Mesendoderm (in vitro differentiated cells): ENCODE results near the gene MIOX.

ENCODE experiments used
- DNase-seq: peaks from one replicate; pipeline ENCODE4 v3.0.0; 2013
- H2AK5ac ChIP-seq: 2 replicates; pipeline ENCODE4 v1.6.1; 2013; ENCODE audit warnings: low read length, inconsistent platforms
- H2BK120ac ChIP-seq: 2 replicates; pipeline ENCODE4 v1.6.1; 2013; ENCODE audit warnings: low read depth, mild to moderate bottlenecking, low read length, moderate library complexity, mixed read lengths
- H2BK15ac ChIP-seq: replicated peaks from 2 replicates; pipeline ENCODE4 v1.6.1; 2013; ENCODE audit warnings: low read depth, mild to moderate bottlenecking, moderate library complexity
- H2BK5ac ChIP-seq: 2 replicates; pipeline ENCODE4 v1.6.1; 2013; ENCODE audit warnings: low read length, inconsistent platforms
- H3K18ac ChIP-seq: 2 replicates; pipeline ENCODE4 v1.6.1; 2013; ENCODE audit warnings: mild to moderate bottlenecking, low read length, mixed read lengths
- H3K23ac ChIP-seq: one replicate; pipeline ENCODE4 v1.6.1; 2013; ENCODE audit warnings: low read length
- H3K27ac ChIP-seq: 2 replicates; pipeline ENCODE4 v1.5.1; 2013; ENCODE audit warnings: low read depth, mild to moderate bottlenecking, inconsistent platforms, low read length, moderate library complexity
- H3K27me3 ChIP-seq: 2 replicates; pipeline ENCODE4 v1.6.1; 2013; ENCODE audit warnings: low read length, control low read depth, mild to moderate bottlenecking, inconsistent platforms; ENCODE audit not compliant: insufficient read depth, poor library complexity
- H3K36me3 ChIP-seq: 2 replicates; pipeline ENCODE4 v1.6.1; 2013; ENCODE audit warnings: low read length, inconsistent platforms; ENCODE audit not compliant: control insufficient read depth, insufficient read depth
- H3K4ac ChIP-seq: one replicate; pipeline ENCODE4 v1.6.1; 2013; ENCODE audit warnings: low read depth, mild to moderate bottlenecking, low read length, moderate library complexity
- H3K4me1 ChIP-seq: 2 replicates; pipeline ENCODE4 v1.6.1; 2013; ENCODE audit warnings: low read depth, low read length, inconsistent platforms; ENCODE audit not compliant: control insufficient read depth
- H3K4me2 ChIP-seq: 2 replicates; pipeline ENCODE4 v1.6.1; 2013; ENCODE audit warnings: low read length
- H3K4me3 ChIP-seq: 2 replicates; pipeline ENCODE4 v1.5.1; 2013; ENCODE audit warnings: mild to moderate bottlenecking, low read length
- H3K56ac ChIP-seq: one replicate; pipeline ENCODE4 v1.6.1; 2013; ENCODE audit warnings: low read length
- H3K79me1 ChIP-seq: 2 replicates; pipeline ENCODE4 v1.6.1; 2013; ENCODE audit warnings: low read length, inconsistent platforms
- H3K79me2 ChIP-seq: 2 replicates; pipeline ENCODE4 v1.6.1; 2013; ENCODE audit warnings: mild to moderate bottlenecking, low read length; ENCODE audit not compliant: control insufficient read depth, insufficient read depth
- H3K9ac ChIP-seq: 2 replicates; pipeline ENCODE4 v1.6.1; 2013; ENCODE audit warnings: low read length, inconsistent platforms
- H4K5ac ChIP-seq: one replicate; pipeline ENCODE4 v1.6.1; 2013; ENCODE audit warnings: low read length
- H4K8ac ChIP-seq: one replicate; pipeline ENCODE4 v1.6.1; 2013; ENCODE audit warnings: low read depth, mild to moderate bottlenecking, control low read depth, low read length, moderate library complexity
- WGBS: extraction: QIAGEN DNeasy Blood & Tissue Kit; methylation state at CpG from one replicate; pipeline ENCODE4 v1.1.7; 2013; ENCODE audit warnings: low lambda C conversion rate, missing lambda C conversion rate; ENCODE audit not compliant: insufficient coverage; ENCODE audit errors: extremely low coverage; 5-methylcytosine and 5-hydroxymethylcytosine counted together

The MIOX gene

DNA sequence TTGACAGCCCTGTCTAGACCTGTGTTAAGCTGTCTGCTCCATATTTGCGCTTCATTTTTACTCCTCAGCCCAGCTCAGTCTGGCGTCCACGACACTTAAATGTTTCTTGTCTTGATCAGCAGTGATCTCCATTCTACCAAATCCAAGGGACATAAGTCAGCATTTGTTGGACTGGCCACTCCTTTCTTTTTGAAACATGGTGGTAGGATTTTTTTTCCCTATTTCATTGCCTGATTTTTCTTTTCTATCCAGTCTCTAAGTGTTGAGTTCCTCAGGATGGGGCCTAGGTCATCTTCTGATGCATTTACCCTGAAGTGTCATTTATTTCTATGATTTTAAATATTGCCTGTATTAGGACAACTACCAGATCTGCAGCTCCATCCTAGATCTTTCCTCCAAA, 22.2 kb downstream of the MIOX start:
- no peak overlapping the region for H2BK15ac ChIP-seq
- H3K27me3 ChIP-seq: no peaks in the 10 kb centered on the region
- no CpG with 5 or more reads among the region's 3 CpGs for WGBS
- H3K4me2 ChIP-seq: peak overlapping the region; percentile 45
- H4K8ac ChIP-seq: no peak overlapping the region
- no peaks in the 10 kb centered on the region for H3K4me1 ChIP-seq
- peak overlapping the region; percentile 98 for H3K4me3 ChIP-seq
- H3K79me1 ChIP-seq: peaks cover 14% of the 10 kb centered on the region
- no peak overlapping the region for H3K4ac ChIP-seq
- DNase-seq: no peak
- peaks cover 2% of the 10 kb centered on the region for H3K36me3 ChIP-seq
- H2AK5ac ChIP-seq: no peak overlapping the region
- H3K56ac ChIP-seq: peak overlapping the region; percentile 100
- no peak overlapping the region for H2BK5ac ChIP-seq
- peak overlapping the region; percentile 97 for H3K9ac ChIP-seq
- no peak overlapping the region for H3K27ac ChIP-seq
- H3K79me2 ChIP-seq: peaks cover 27% of the 10 kb centered on the region
- H4K5ac ChIP-seq: no peak overlapping the region
- H3K18ac ChIP-seq: no peak overlapping the region
- no peak overlapping the region for H2BK120ac ChIP-seq
- H3K23ac ChIP-seq: no peak overlapping the region

- H4K5ac ChIP-seq: no peak overlapping the region
- H3K9ac ChIP-seq: no peak overlapping the region
- no peak overlapping the region for H3K4ac ChIP-seq
- no peak for DNase-seq
- no peak overlapping the region for H2AK5ac ChIP-seq
- peaks cover 39% of the 10 kb centered on the region for H3K79me2 ChIP-seq
- no peak overlapping the region for H2BK5ac ChIP-seq
- H2BK15ac ChIP-seq: no peak overlapping the region
- no peak overlapping the region for H3K4me3 ChIP-seq
- H3K56ac ChIP-seq: no peak overlapping the region
- H3K23ac ChIP-seq: no peak overlapping the region
- H4K8ac ChIP-seq: no peak overlapping the region
- H3K18ac ChIP-seq: no peak overlapping the region
- H3K27me3 ChIP-seq: no peaks in the 10 kb centered on the region
- H3K36me3 ChIP-seq: peaks cover 2% of the 10 kb centered on the region
- H3K79me1 ChIP-seq: peaks cover 21% of the 10 kb centered on the region
- no peak overlapping the region for H3K4me2 ChIP-seq
- H3K27ac ChIP-seq: no peak overlapping the region
- no peak overlapping the region for H2BK120ac ChIP-seq
- no peaks in the 10 kb centered on the region for H3K4me1 ChIP-seq
- WGBS: no CpG with 5 or more reads among the region's 15 CpGs
Measured at GRCh38 chr22:50513175-50513574, 26.5 kb downstream of the MIOX start.

DNA sequence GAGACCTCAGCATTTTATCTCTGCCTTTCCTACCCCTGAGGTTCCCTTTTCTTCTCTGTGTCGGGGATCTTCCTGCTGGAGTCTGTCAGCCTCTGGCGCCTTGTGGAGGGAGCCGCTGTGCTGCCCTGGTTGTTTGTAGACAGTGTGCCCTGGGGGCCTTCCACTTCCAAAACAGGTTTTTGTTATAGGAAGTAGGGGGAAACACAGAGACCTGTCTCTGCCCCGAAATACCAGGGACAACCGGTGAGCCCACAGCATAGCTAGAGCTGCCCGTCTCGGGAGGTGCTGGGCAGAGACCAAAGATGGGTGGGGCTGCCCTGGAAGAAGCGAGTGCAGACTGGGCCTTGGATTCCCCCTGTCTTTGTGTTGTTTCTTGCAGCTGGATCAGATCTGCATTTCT, 29.4 kb downstream of the MIOX start:
- no peak overlapping the region for H2AK5ac ChIP-seq
- no peaks in the 10 kb centered on the region for H3K4me1 ChIP-seq
- H3K4me2 ChIP-seq: no peak overlapping the region
- no peak overlapping the region for H2BK15ac ChIP-seq
- H3K23ac ChIP-seq: no peak overlapping the region
- H4K8ac ChIP-seq: no peak overlapping the region
- H3K36me3 ChIP-seq: peaks cover 5% of the 10 kb centered on the region
- H3K27me3 ChIP-seq: no peaks in the 10 kb centered on the region
- H4K5ac ChIP-seq: no peak overlapping the region
- H3K79me2 ChIP-seq: peaks cover 26% of the 10 kb centered on the region
- no peak overlapping the region for H3K9ac ChIP-seq
- no peak overlapping the region for H3K18ac ChIP-seq
- no peak for DNase-seq
- no peak overlapping the region for H3K56ac ChIP-seq
- WGBS: no CpG with 5 or more reads among the region's 8 CpGs
- no peak overlapping the region for H3K27ac ChIP-seq
- no peak overlapping the region for H2BK5ac ChIP-seq
- H3K4me3 ChIP-seq: no peak overlapping the region
- H2BK120ac ChIP-seq: no peak overlapping the region
- peaks cover 19% of the 10 kb centered on the region for H3K79me1 ChIP-seq
- no peak overlapping the region for H3K4ac ChIP-seq

DNA sequence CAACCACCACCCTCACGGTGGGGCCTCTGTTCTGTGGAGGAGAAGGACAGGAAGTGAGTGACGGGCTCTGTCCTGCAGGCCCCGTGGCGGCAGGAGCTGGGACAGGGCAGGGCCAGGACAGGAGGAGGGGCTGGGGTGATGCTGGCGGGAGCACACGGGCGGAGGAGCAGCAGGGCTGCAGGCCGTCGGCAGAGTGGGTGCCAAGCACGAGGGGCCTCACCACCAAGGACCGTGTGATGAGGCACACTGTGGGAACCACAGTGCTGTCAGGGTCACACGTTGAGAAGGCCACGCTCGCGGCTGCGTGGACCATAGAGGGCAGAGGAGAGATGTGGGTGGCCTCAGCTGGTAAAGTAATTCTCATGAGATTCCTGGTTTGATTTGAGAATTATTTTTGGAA, 30.2 kb downstream of the MIOX start:
- no CpG with 5 or more reads among the region's 16 CpGs for WGBS
- no peak overlapping the region for H2BK120ac ChIP-seq
- H3K79me2 ChIP-seq: peaks cover 26% of the 10 kb centered on the region
- H3K4me2 ChIP-seq: no peak overlapping the region
- no peak overlapping the region for H3K4me3 ChIP-seq
- H3K18ac ChIP-seq: no peak overlapping the region
- H3K4ac ChIP-seq: no peak overlapping the region
- no peak overlapping the region for H2AK5ac ChIP-seq
- no peak overlapping the region for H2BK5ac ChIP-seq
- no peak overlapping the region for H4K5ac ChIP-seq
- H3K27ac ChIP-seq: no peak overlapping the region
- peaks cover 5% of the 10 kb centered on the region for H3K36me3 ChIP-seq
- no peaks in the 10 kb centered on the region for H3K27me3 ChIP-seq
- H3K9ac ChIP-seq: no peak overlapping the region
- no peak overlapping the region for H3K56ac ChIP-seq
- peaks cover 18% of the 10 kb centered on the region for H3K79me1 ChIP-seq
- no peak overlapping the region for H2BK15ac ChIP-seq
- no peaks in the 10 kb centered on the region for H3K4me1 ChIP-seq
- no peak overlapping the region for H4K8ac ChIP-seq
- DNase-seq: no peak
- H3K23ac ChIP-seq: no peak overlapping the region

GRCh38 chr22:50517495-50518260, 31.0 kb downstream of the MIOX start:
- Histone ChIP-seq H2BK5ac (no peak overlapping the region), H3K9ac (no peak overlapping the region), H3K4me2 (no peak overlapping the region), H3K18ac (no peak overlapping the region), H3K4me1 (no peaks in the 10 kb centered on the region), H2BK15ac (no peak overlapping the region), H3K27me3 (no peaks in the 10 kb centered on the region), H4K8ac (no peak overlapping the region), H3K79me2 (peaks cover 21% of the 10 kb centered on the region), H3K56ac (no peak overlapping the region), H2BK120ac (no peak overlapping the region), H3K36me3 (peaks cover 5% of the 10 kb centered on the region), H3K79me1 (peaks cover 15% of the 10 kb centered on the region), H3K23ac (no peak overlapping the region), H3K4me3 (no peak overlapping the region), H2AK5ac (no peak overlapping the region), H3K27ac (no peak overlapping the region), H4K5ac (no peak overlapping the region), H3K4ac (no peak overlapping the region)
- WGBS: no CpG with 5 or more reads among the region's 20 CpGs
- peak; percentile 5 for DNase-seq

GRCh38 chr22:50518606-50519005, 31.9 kb downstream of the MIOX start:
- Histone ChIP-seq H3K4me3 (no peak overlapping the region), H3K9ac (no peak overlapping the region), H3K4me2 (no peak overlapping the region), H2AK5ac (no peak overlapping the region), H3K79me2 (peaks cover 15% of the 10 kb centered on the region), H3K23ac (no peak overlapping the region), H4K5ac (no peak overlapping the region), H3K36me3 (peaks cover 5% of the 10 kb centered on the region), H3K18ac (no peak overlapping the region), H3K27me3 (no peaks in the 10 kb centered on the region), H3K27ac (no peak overlapping the region), H3K79me1 (peaks cover 13% of the 10 kb centered on the region), H3K56ac (no peak overlapping the region), H2BK15ac (no peak overlapping the region), H3K4ac (no peak overlapping the region), H2BK5ac (no peak overlapping the region), H2BK120ac (no peak overlapping the region), H4K8ac (no peak overlapping the region), H3K4me1 (no peaks in the 10 kb centered on the region)
- no peak for DNase-seq
- WGBS: no CpG with 5 or more reads among the region's 7 CpGs
